Measurements from ENCODE around the gene DGKD. TPM values are rescaled to one million over a fixed set of nuclear protein-coding genes. Genes with fewer than 3 reads are reported as not detected.

DGKD gene
- total RNA-seq, 6 experiments from 2014 or later = 6.5 to 16.6 (median 14.2) TPM

GRCh38 chr2:233489666-233490065 lies 135.4 kb downstream of the DGKD start:
- DNase-seq = no peak
- Histone ChIP-seq H3K9me3 (no peaks in the 10 kb centered on the region), H3K4me3 (no peak overlapping the region), H3K4me1 (no peaks in the 10 kb centered on the region), H3K27me3 (no peaks in the 10 kb centered on the region), H3K27ac (no peak overlapping the region), H3K36me3 (peaks cover 0 to 69% (median 24%) of the 10 kb centered on the region in 4 donors)
- WGBS (ENCODE audit: insufficient coverage, low coverage, low lambda C conversion rate, missing lambda C conversion rate) = 93% methylated on average over 5 of the region's 6 CpGs
- TF ChIP-seq CTCF (IDR thresholded peaks at IDR 0.05) (no peak), POLR2A (IDR thresholded peaks at IDR 0.05) (no peak)
- intact Hi-C loops (cut with DNase I) = no loop called here
- no peak for ATAC-seq

- ATAC-seq = no peak
- Histone ChIP-seq H3K4me3 (no peak overlapping the region), H3K4me1 (no peaks in the 10 kb centered on the region), H3K9me3 (no peaks in the 10 kb centered on the region), H3K27me3 (no peaks in the 10 kb centered on the region), H3K27ac (no peak overlapping the region), H3K36me3 (peaks cover 0 to 60% (median 24%) of the 10 kb centered on the region in 4 donors)
- 93% methylated on average over 5 of the region's 7 CpGs for WGBS (ENCODE audit: insufficient coverage, low coverage, low lambda C conversion rate, missing lambda C conversion rate)
- intact Hi-C loops (cut with DNase I) = no loop called here
- DNase-seq = no peak
- no peak for TF ChIP-seq CTCF (IDR thresholded peaks at IDR 0.05)
- no peak for TF ChIP-seq POLR2A (IDR thresholded peaks at IDR 0.05)
Observed at GRCh38 chr2:233490831-233491230, 136.5 kb downstream of the DGKD start.

- H3K9me3 ChIP-seq = no peaks in the 10 kb centered on the region
- H3K27me3 ChIP-seq = no peaks in the 10 kb centered on the region
- ATAC-seq (no peak), DNase-seq (no peak)
- intact Hi-C loops (cut with DNase I) = no loop called here
- peaks cover 0 to 57% (median 24%) of the 10 kb centered on the region in 4 donors for H3K36me3 ChIP-seq
- no peak overlapping the region for H3K27ac ChIP-seq
- 82% methylated on average over 3 of the region's 3 CpGs for WGBS (ENCODE audit: insufficient coverage, low coverage, low lambda C conversion rate, missing lambda C conversion rate)
- H3K4me3 ChIP-seq = no peak overlapping the region
- no peak for TF ChIP-seq CTCF (IDR thresholded peaks at IDR 0.05)
- no peak for TF ChIP-seq POLR2A (IDR thresholded peaks at IDR 0.05)
- H3K4me1 ChIP-seq = no peaks in the 10 kb centered on the region
Observed at GRCh38 chr2:233491326-233491725, 137.0 kb downstream of the DGKD start.

- Histone ChIP-seq H3K27me3 (no peaks in the 10 kb centered on the region), H3K4me1 (no peaks in the 10 kb centered on the region), H3K27ac (no peak overlapping the region), H3K4me3 (no peak overlapping the region), H3K9me3 (no peaks in the 10 kb centered on the region), H3K36me3 (peaks cover 0 to 62% (median 22%) of the 10 kb centered on the region in 4 donors)
- intact Hi-C loops (cut with DNase I) = no loop called here
- 95% methylated on average over 4 of the region's 4 CpGs for WGBS (ENCODE audit: insufficient coverage, low coverage, low lambda C conversion rate, missing lambda C conversion rate)
- TF ChIP-seq POLR2A (IDR thresholded peaks at IDR 0.05) = no peak
- TF ChIP-seq CTCF (IDR thresholded peaks at IDR 0.05) = no peak
- no peak for DNase-seq
- ATAC-seq = no peak
Observed at GRCh38 chr2:233492078-233492477, 137.8 kb downstream of the DGKD start.

GRCh38 chr2:233492751-233493150 lies 138.5 kb downstream of the DGKD start:
- WGBS (ENCODE audit: insufficient coverage, low coverage, low lambda C conversion rate, missing lambda C conversion rate) = 94% methylated on average over 4 of the region's 4 CpGs
- Histone ChIP-seq H3K4me3 (no peak overlapping the region), H3K27me3 (no peaks in the 10 kb centered on the region), H3K36me3 (peaks cover 0 to 62% (median 20%) of the 10 kb centered on the region in 4 donors), H3K27ac (no peak overlapping the region), H3K9me3 (no peaks in the 10 kb centered on the region), H3K4me1 (no peaks in the 10 kb centered on the region)
- DNase-seq (no peak), ATAC-seq (no peak)
- TF ChIP-seq POLR2A (IDR thresholded peaks at IDR 0.05) (no peak), CTCF (IDR thresholded peaks at IDR 0.05) (no peak)
- intact Hi-C loops (cut with DNase I) = no loop called here
